K562 (cell line): ENCODE data around the gene TRIO. TPM values are rescaled to one million over a fixed set of nuclear protein-coding genes. Genes with fewer than 3 reads are reported as not detected.

Source experiments
- ATAC-seq: fragments of 200-7000 bp; cut with Tn5 transposase; 3 replicates; pipeline ENCODE4 v1.9.1; 2020; ENCODE audit warnings: moderate library complexity
- BruUV-seq: library from RNA; stranded (reverse); fragments of 400-500 nt; replicated peaks from 2 replicates; lab custom pipeline; 2021; lab: Mats Ljungman, UMichigan
- CTCF ChIA-PET: fragments of 300-600 bp; formaldehyde crosslinking; extraction: SDS; loops from one replicate; lab custom pipeline; 2021; ENCODE audit warnings: low intra/inter-chr PET ratio; lab: Yijun Ruan, JAX
- POLR2A ChIA-PET: fragments of 300-600, 350-650 bp; sonication (Branson Sonifier 250); formaldehyde crosslinking; extraction: SDS; loops from one replicate; lab custom pipeline; 2021; ENCODE audit warnings: antibody characterized with exemption, inconsistent platforms; lab: Yijun Ruan, JAX
- DNase-seq, 4 experiments: peaks; one replicate each; pipeline versions ENCODE4 v3.0.0 to v3.0.0-alpha.2; 2011 to 2018; ENCODE audit warnings: low spot score in 3 of 4, mixed read lengths in 3 of 4; ENCODE audit errors: extremely low read depth in 1 of 4
- FAIRE-seq: peaks from 2 replicates; lab custom pipeline; 2011; peaks lifted over from hg19 to GRCh38; lab: Jason Lieb, UNC
- H2AFZ ChIP-seq: 2 replicates; pipeline ENCODE4 v1.6.0; 2011; ENCODE audit warnings: low read depth, low read length, control low read depth, inconsistent platforms
- H3K27ac ChIP-seq: fragments of 200-600 bp; 3 replicates; pipeline ENCODE4 v1.8.0; 2011; ENCODE audit warnings: low read depth, mild to moderate bottlenecking, control low read depth, inconsistent platforms, low read length, moderate library complexity, mixed read lengths; ENCODE audit errors: extremely low read depth
- H3K27me3 ChIP-seq, 2 experiments: fragments of 300-600 bp in 1 of 2; 2 replicates in 1 of 2; 3 replicates in 1 of 2; pipeline versions ENCODE4 v1.6.0 to v1.8.0; 2011; ENCODE audit warnings: inconsistent platforms in 2 of 2, low read length in 2 of 2, mild to moderate bottlenecking in 1 of 2, mixed read lengths in 1 of 2, moderate library complexity in 1 of 2; ENCODE audit not compliant: control insufficient read depth in 2 of 2, insufficient read depth in 2 of 2
- H3K36me3 ChIP-seq: fragments of 300-600 bp; 3 replicates; pipeline ENCODE4 v1.8.0; 2011; ENCODE audit warnings: mild to moderate bottlenecking, low read length, inconsistent platforms; ENCODE audit not compliant: control insufficient read depth, insufficient read depth
- H3K4me1 ChIP-seq, 2 experiments: fragments of 200-600 bp in 1 of 2; replicated peaks in 1 of 2; 2 replicates in 1 of 2; 3 replicates in 1 of 2; pipeline versions ENCODE4 v1.5.1 to v1.8.0; 2011; ENCODE audit warnings: inconsistent platforms in 2 of 2, low read length in 2 of 2, mild to moderate bottlenecking in 1 of 2, mixed read lengths in 1 of 2, moderate library complexity in 1 of 2; ENCODE audit not compliant: control insufficient read depth in 2 of 2, insufficient read depth in 2 of 2
- H3K4me2 ChIP-seq: 2 replicates; pipeline ENCODE4 v1.6.1; 2011; ENCODE audit warnings: low read length, control low read depth, inconsistent platforms, mixed read lengths; ENCODE audit not compliant: insufficient read depth
- H3K4me3 ChIP-seq: fragments of 200-600 bp; sonication (generic), shearing (Covaris generic); 2 replicates; pipeline ENCODE4 v1.5.1; 2016; ENCODE audit warnings: control low read depth, inconsistent platforms
- H3K79me2 ChIP-seq: fragments of 200-600 bp; 3 replicates; pipeline ENCODE4 v1.8.0; 2011; ENCODE audit warnings: low read length, inconsistent platforms; ENCODE audit not compliant: control insufficient read depth, insufficient read depth
- H3K9ac ChIP-seq, 2 experiments: 2 replicates each; pipeline versions ENCODE4 v1.6.0 to v1.6.1; 2011; ENCODE audit warnings: low read depth in 2 of 2, low read length in 2 of 2, control low read depth in 1 of 2, inconsistent platforms in 1 of 2, mild to moderate bottlenecking in 1 of 2, mixed read lengths in 1 of 2; ENCODE audit not compliant: insufficient read depth in 1 of 2
- H3K9me1 ChIP-seq: one replicate; pipeline ENCODE4 v1.6.0; 2011; ENCODE audit warnings: inconsistent platforms, mild to moderate bottlenecking, low read length, moderate library complexity; ENCODE audit not compliant: control insufficient read depth, insufficient read depth
- H3K9me3 ChIP-seq: replicated peaks from 2 replicates; pipeline ENCODE4 v1.5.1; 2011; ENCODE audit warnings: low read depth, low read length, inconsistent platforms; ENCODE audit not compliant: control insufficient read depth, insufficient read depth
- H4K20me1 ChIP-seq: replicated peaks from 2 replicates; pipeline ENCODE4 v1.6.1; 2011; ENCODE audit warnings: low read length, inconsistent platforms, mixed read lengths; ENCODE audit not compliant: control insufficient read depth, insufficient read depth
- CEBPZ ChIP-seq: fragments of 150-350 bp; IDR thresholded peaks from 2 replicates; pipeline ENCODE4 v1.6.1; 2014; ENCODE audit warnings: low read depth, mild to moderate bottlenecking, low read length, borderline replicate concordance
- FOXA3 ChIP-seq, 2 experiments: fragments of 450-650 bp in 1 of 2; sonication (generic) in 1 of 2; formaldehyde crosslinking; IDR thresholded peaks in 1 of 2; conservative IDR thresholded peaks in 1 of 2; 2 replicates each; pipeline versions ENCODE4 v1.4.0 to v1.8.0; 2020 to 2022; ENCODE audit warnings: mild to moderate bottlenecking in 2 of 2, missing genetic modification reagents in 1 of 2
- HCFC1 ChIP-seq: IDR thresholded peaks from 2 replicates; pipeline ENCODE4 v1.6.1; 2012; ENCODE audit warnings: low read depth, low read length, improper control_type of control experiment
- MEF2D ChIP-seq: conservative IDR thresholded peaks from 2 replicates; pipeline ENCODE4 v1.6.1; 2016; ENCODE audit warnings: low read depth, missing genetic modification characterization, missing compliant biosample characterization
- NCOA6 ChIP-seq: fragments of 450-650 bp; IDR thresholded peaks from 2 replicates; pipeline ENCODE4 v1.6.1; 2017; ENCODE audit warnings: mild to moderate bottlenecking
- PURB ChIP-seq: sonication (generic); formaldehyde crosslinking; IDR thresholded peaks from 2 replicates; pipeline ENCODE4 v1.9.0; 2021; ENCODE audit warnings: low read depth, mild to moderate bottlenecking, missing genetic modification reagents
- TBL1XR1 ChIP-seq, 2 experiments: IDR thresholded peaks; 2 replicates each; pipeline ENCODE4 v1.6.1; 2012; ENCODE audit warnings: improper control_type of control experiment in 2 of 2, low read length in 2 of 2, mild to moderate bottlenecking in 1 of 2
- ZBTB49 ChIP-seq: sonication (generic); formaldehyde crosslinking; IDR thresholded peaks from 2 replicates; pipeline ENCODE4 v1.8.0; 2022; ENCODE audit warnings: missing genetic modification reagents, mild to moderate bottlenecking, borderline replicate concordance
- WGBS: fragments of 100-300 bp; shearing (Covaris generic); methylation state at CpG from one replicate; pipeline ENCODE4 v1.1.6; 2016; ENCODE audit warnings: low coverage, mixed read lengths; ENCODE audit not compliant: insufficient coverage; ENCODE audit errors: missing lambda C conversion rate; 5-methylcytosine and 5-hydroxymethylcytosine counted together
- in situ Hi-C: fragments of 300-500 bp; cut with MboI; formaldehyde crosslinking; loops from 4 replicates; pipeline ENCODE4 v1.15.0; 2018; ENCODE audit warnings: inconsistent platforms, mixed read lengths
- intact Hi-C: fragments of 100-400 bp; cut with micrococcal nuclease; formaldehyde crosslinking; loops from 2 replicates; pipeline ENCODE4 v1.14.2; 2022
- polyA plus RNA-seq, 8 experiments: library from polyadenylated mRNA; depleted of rRNA in 4 of 8; stranded (reverse) in 5 of 8; unstranded in 3 of 8; fragments of >200 nt; fragmentation: Nextera tagmentation in 2 of 8; fragmentation: Illumina TruSeq in 1 of 8; extraction: Ambion mirVana in 2 of 8; extraction: Trizol in 1 of 8; gene quantifications; 2 replicates each; pipeline versions ENCODE4 v1.2.1 to v1.2.3, GENCODE V29; 2011 to 2014; ENCODE audit warnings: inconsistent platforms in 1 of 8, missing spikeins in 1 of 8
- total RNA-seq, 7 experiments: library from RNA; depleted of rRNA in 6 of 7; stranded (reverse); fragments of >200 nt in 6 of 7; fragmentation: Illumina TruSeq in 2 of 7; extraction: Trizol in 2 of 7; gene quantifications; 2 replicates each; pipeline versions ENCODE4 v1.2.1 to v1.2.3, GENCODE V29; 2011 to 2021; ENCODE audit warnings: low replicate concordance in 1 of 7

TRIO gene
- total and polyA plus RNA-seq, 9 of the 15 experiments (the other 6 are each of a cell fraction or from before 2014, with no cell fraction given), result 0.24 to 5.0 (median 1.1) TPM

- TF ChIP-seq CEBPZ (no peak), PURB (no peak), FOXA3 (CRISPR knock-in tag; conservative IDR thresholded peaks at IDR 0.05 in 1 of 2, IDR thresholded peaks at IDR 0.05 in 1 of 2) (no peak)
- TF ChIP-seq, all 486 proteins: peak for 0
Measured at GRCh38 chr5:14110196-14110595, 32.9 kb upstream of the TRIO start (continued).

GRCh38 chr5:14110680-14111079, 32.5 kb upstream of the TRIO start:
- intact Hi-C loops (no loop called here), in situ Hi-C loops (no loop called here)
- TF ChIP-seq HCFC1, result no peak
- no peak for TF ChIP-seq TBL1XR1 (IDR thresholded peaks at IDR 0.05; ENCODE audit: low read length in 2 of 2)
- TF ChIP-seq MEF2D (tag), result no peak
- TF ChIP-seq ZBTB49 (CRISPR knock-in tag), result no peak
- TF ChIP-seq NCOA6, result no peak

More at GRCh38 chr5:14110680-14111079, 32.5 kb upstream of the TRIO start:
- FAIRE-seq (no peak), DNase-seq (no peak), ATAC-seq (no peak)
- Histone ChIP-seq H3K27me3 (peaks cover 0 to 9% of the 10 kb centered on the region in 2 experiments; a peak in 3 of 5 replicates), H3K9me3 (no peaks in the 10 kb centered on the region), H3K9me1 (no peaks in the 10 kb centered on the region), H2AFZ (no peak overlapping the region), H3K4me2 (no peak overlapping the region), H3K36me3 (no peaks in the 10 kb centered on the region), H3K27ac (no peak overlapping the region), H3K4me1 (no peaks in the 10 kb centered on the region), H3K9ac (no peak overlapping the region), H3K4me3 (no peak overlapping the region), H4K20me1 (no peaks in the 10 kb centered on the region), H3K79me2 (no peaks in the 10 kb centered on the region)
- ChIA-PET CTCF (interaction anchor here (0.5 kb wide), 1 partner anchor 30 kb away, joined by 3 read pairs; no protein-coding TSS in a partner anchor), POLR2A (no interaction called here)
- WGBS, result 5% methylated on average over 4 of the region's 4 CpGs
- no TSS peak for BruUV-seq
